Adrenal gland (tissue), 12 donors: ENCODE measurements around the gene WWOX. TPM values are rescaled to one million over a fixed set of nuclear protein-coding genes. Genes with fewer than 3 reads are reported as not detected.

Experiments
- DNase-seq, 7 donors: peaks; one replicate each; pipeline ENCODE4 v3.0.0-alpha.2; 2019 to 2020
- H3K27ac ChIP-seq, 5 donors: fragments of 200-600 bp; sonication (generic) in 4 of 5; 1 replicate in 3 of 5; 2 replicates in 2 of 5; pipeline versions ENCODE4 v1.5.1 to v1.8.0; 2016 to 2020; ENCODE audit warnings: mild to moderate bottlenecking in 1 of 5
- H3K27me3 ChIP-seq: fragments of 200-600 bp; 2 replicates; pipeline ENCODE4 v1.8.0; 2021
- H3K36me3 ChIP-seq, 2 donors: fragments of 200-600 bp; replicated peaks in 1 of 2; 1 replicate in 1 of 2; 2 replicates in 1 of 2; pipeline versions ENCODE4 v1.5.1 to v1.8.0; 2018 to 2022
- H3K4me1 ChIP-seq, 2 donors: fragments of 200-600 bp; replicated peaks in 1 of 2; 1 replicate in 1 of 2; 2 replicates in 1 of 2; pipeline versions ENCODE4 v1.5.1 to v1.8.0; 2018 to 2021
- H3K4me3 ChIP-seq, 4 donors: fragments of 200-600 bp; sonication (generic) in 3 of 4; one replicate each; pipeline ENCODE4 v1.5.1; 2016 to 2018
- H3K9me3 ChIP-seq, 3 donors: fragments of 200-600 bp; sonication (generic) in 1 of 3; replicated peaks in 1 of 3; 1 replicate in 2 of 3; 2 replicates in 1 of 3; pipeline versions ENCODE4 v1.5.1 to v1.8.0; 2016 to 2021
- POLR2A ChIP-seq, 2 donors: fragments of 450-650 bp; IDR thresholded peaks; one replicate each; pipeline ENCODE4 v1.6.1; 2017; ENCODE audit warnings: antibody characterized with exemption in 2 of 2, mild to moderate bottlenecking in 2 of 2, moderate library complexity in 1 of 2
- WGBS, 4 donors: extraction: QIAGEN DNeasy Blood & Tissue Kit in 2 of 4; methylation state at CpG; one replicate each; pipeline versions ENCODE4 v1.1.5 to v1.1.7; 2013 to 2017; 5-methylcytosine and 5-hydroxymethylcytosine counted together
- intact Hi-C, 2 donors: fragments of 100-400 bp; cut with DNase I; formaldehyde crosslinking; loops; one replicate each; pipeline versions ENCODE4 v1.14.1 to v1.15.0; 2022 to 2023
- polyA plus RNA-seq, 3 donors: library from polyadenylated mRNA; stranded (reverse); fragments of 200-250 nt in 2 of 3; fragments of 350-450 nt in 1 of 3; fragmentation: Illumina TruSeq in 1 of 3; extraction: RNeasy Lipid Tissue Mini Kit (QIAGEN cat#74804) in 1 of 3; gene quantifications; one replicate each; pipeline ENCODE4 v1.2.3, GENCODE V29; 2013 to 2014
- total RNA-seq, 9 donors: library from RNA; depleted of rRNA in 4 of 9; stranded (reverse); fragments of >200 nt in 4 of 9; fragments of 120-200 nt in 1 of 9; fragmentation: NEBNext Ultra II Directional in 1 of 9; extraction: Animal tissue kit (Norgen Biotek cat#: 25700) in 1 of 9; gene quantifications; one replicate each; pipeline versions ENCODE4 v1.1.0 to v1.2.4, GENCODE V29; 2013 to 2023
- TF ChIP-seq, protein P1 (sequence below), 6 experiments: fragments of 450-650 bp in 4 of 6; fragments of 200-600 bp in 2 of 6; sonication (generic) in 1 of 6; IDR thresholded peaks; 1 replicate in 5 of 6; 2 replicates in 1 of 6; pipeline versions ENCODE4 v1.5.1 to v1.8.0; 2016 to 2021; ENCODE audit warnings: antibody characterized with exemption in 6 of 6, mild to moderate bottlenecking in 2 of 6, moderate library complexity in 1 of 6
- donor health status: healthy with polysubstance abuse.
- donor health status: Bipolar disorder and iron deficiency.
- donor health status: DM: yes; HTN: yes; CAD: no.
- donor health status: DM: no; HTN: no; CAD: no.
- donor health status: DM: no; HTN: no; CAD: no.
- donor health status: DM: yes; HTN: yes; CAD: no.

Gene WWOX
- total and polyA plus RNA-seq, 12 donors: 11.8 to 74.6 (median 20.5) TPM

DNA sequence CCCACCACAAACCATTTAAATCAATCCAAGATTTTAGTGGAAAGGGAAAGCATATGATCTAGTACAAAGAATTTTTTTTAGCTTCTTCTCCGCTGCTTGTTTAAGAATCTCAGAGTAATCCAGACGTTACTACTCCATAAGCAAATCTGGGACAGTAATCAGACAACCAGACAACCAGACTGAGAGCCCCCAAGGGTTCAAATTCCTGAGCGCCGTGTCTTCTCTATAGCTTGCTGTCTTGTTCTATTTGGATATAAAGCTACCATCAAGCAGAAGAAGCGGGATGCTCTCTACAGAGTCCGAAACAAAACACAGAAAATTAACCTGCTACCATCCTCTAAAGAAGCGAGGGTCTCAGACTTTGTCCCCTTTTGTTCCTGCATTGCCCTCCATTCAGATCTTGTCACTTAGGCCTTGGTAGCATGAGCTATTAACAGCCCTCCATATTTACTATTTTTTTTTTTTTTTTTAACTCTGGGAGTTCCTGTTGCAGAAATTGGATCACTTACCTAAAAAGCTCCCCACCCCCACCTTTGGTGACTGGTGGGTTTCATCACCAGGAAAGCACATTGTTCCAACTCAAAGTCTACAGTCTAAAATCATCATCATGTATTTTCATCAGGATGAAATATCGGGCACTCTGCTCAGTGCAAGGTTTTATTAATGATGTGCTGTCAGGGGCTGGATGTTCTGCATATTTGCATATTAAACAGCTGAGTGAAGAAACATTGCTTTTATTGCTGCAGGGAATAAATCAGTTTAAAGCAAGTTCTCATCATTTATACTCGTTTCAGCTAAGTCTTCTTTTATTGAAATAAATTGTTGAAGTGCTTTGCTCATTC, 576.7 kb downstream of the WWOX start:
- intact Hi-C loops: no loop called here

DNA sequence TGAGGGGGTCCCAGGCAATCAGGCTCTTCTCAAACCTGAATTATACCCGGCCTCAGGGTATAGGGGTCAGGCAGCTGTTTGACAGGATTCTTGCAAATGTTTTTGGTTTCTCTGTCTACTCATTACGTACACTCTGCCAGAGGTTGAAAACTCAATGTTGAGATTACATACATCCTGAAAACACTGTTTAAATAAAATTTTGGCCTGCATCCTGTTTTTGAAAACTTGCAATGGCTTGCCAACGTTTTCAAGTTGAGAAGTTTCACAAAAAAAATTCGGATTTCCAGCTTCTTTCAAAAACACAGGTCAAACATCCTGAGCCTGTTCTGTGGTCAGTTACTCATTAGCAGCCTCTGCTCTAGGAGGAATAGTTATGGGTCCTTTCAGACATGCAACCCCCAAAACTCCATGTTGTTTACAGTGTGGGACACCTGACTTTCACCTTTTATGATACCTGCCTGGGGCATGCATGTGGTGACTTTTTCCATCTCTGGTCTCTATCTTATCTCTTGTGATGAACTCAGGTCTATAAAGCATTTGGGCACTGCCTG, 577.8 kb downstream of the WWOX start:
- Histone ChIP-seq H3K27me3 (no peaks in the 10 kb centered on the region), H3K4me1 (no peaks in the 10 kb centered on the region), H3K4me3 (no peak overlapping the region), H3K27ac (no peak overlapping the region), H3K36me3 (no peaks in the 10 kb centered on the region), H3K9me3 (no peaks in the 10 kb centered on the region)
- intact Hi-C loops: no loop called here
- WGBS, 4 donors: 49 to 59% (median 54%) methylated on average over 4 of the region's 4 CpGs
- DNase-seq: no peak
- TF ChIP-seq, protein P1, sequence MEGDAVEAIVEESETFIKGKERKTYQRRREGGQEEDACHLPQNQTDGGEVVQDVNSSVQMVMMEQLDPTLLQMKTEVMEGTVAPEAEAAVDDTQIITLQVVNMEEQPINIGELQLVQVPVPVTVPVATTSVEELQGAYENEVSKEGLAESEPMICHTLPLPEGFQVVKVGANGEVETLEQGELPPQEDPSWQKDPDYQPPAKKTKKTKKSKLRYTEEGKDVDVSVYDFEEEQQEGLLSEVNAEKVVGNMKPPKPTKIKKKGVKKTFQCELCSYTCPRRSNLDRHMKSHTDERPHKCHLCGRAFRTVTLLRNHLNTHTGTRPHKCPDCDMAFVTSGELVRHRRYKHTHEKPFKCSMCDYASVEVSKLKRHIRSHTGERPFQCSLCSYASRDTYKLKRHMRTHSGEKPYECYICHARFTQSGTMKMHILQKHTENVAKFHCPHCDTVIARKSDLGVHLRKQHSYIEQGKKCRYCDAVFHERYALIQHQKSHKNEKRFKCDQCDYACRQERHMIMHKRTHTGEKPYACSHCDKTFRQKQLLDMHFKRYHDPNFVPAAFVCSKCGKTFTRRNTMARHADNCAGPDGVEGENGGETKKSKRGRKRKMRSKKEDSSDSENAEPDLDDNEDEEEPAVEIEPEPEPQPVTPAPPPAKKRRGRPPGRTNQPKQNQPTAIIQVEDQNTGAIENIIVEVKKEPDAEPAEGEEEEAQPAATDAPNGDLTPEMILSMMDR (IDR thresholded peaks at IDR 0.05): no peak
- no peak for TF ChIP-seq POLR2A (IDR thresholded peaks at IDR 0.05)

More for the DNA sequence above, 576.7 kb downstream of the WWOX start:
- no peak for DNase-seq
- Histone ChIP-seq H3K36me3 (no peaks in the 10 kb centered on the region), H3K4me3 (no peak overlapping the region), H3K9me3 (no peaks in the 10 kb centered on the region), H3K4me1 (no peaks in the 10 kb centered on the region), H3K27me3 (no peaks in the 10 kb centered on the region), H3K27ac (no peak overlapping the region)
- no peak for TF ChIP-seq POLR2A (IDR thresholded peaks at IDR 0.05)
- TF ChIP-seq, protein P1 (IDR thresholded peaks at IDR 0.05): no peak
- 87 to 93% (median 91%) methylated on average over 9 of the region's 9 CpGs for WGBS, 4 donors

- intact Hi-C loops: no loop called here
- Histone ChIP-seq H3K4me3 (no peak overlapping the region), H3K4me1 (peaks cover 0 to 4% of the 10 kb centered on the region in 2 donors), H3K27me3 (no peaks in the 10 kb centered on the region), H3K27ac (no peak overlapping the region), H3K36me3 (no peaks in the 10 kb centered on the region), H3K9me3 (no peaks in the 10 kb centered on the region)
- no peak for DNase-seq
- TF ChIP-seq POLR2A (IDR thresholded peaks at IDR 0.05): no peak
- TF ChIP-seq, protein P1 (IDR thresholded peaks at IDR 0.05): no peak
- WGBS, 4 donors: 84 to 100% (median 91%) methylated on average over 2 of the region's 2 CpGs
Observed at GRCh38 chr16:78679546-78679945, 580.1 kb downstream of the WWOX start.

- H3K27ac ChIP-seq: no peak overlapping the region
- 82 to 94% (median 90%) methylated on average over 7 to 8 of the region's 8 CpGs for WGBS, 4 donors
- H3K36me3 ChIP-seq: no peaks in the 10 kb centered on the region
- no peak for DNase-seq
- no peaks in the 10 kb centered on the region for H3K27me3 ChIP-seq
- TF ChIP-seq POLR2A (IDR thresholded peaks at IDR 0.05): no peak
- TF ChIP-seq, protein P1 (IDR thresholded peaks at IDR 0.05): no peak
- intact Hi-C loops: no loop called here
- peaks cover 0 to 9% of the 10 kb centered on the region in 2 donors for H3K4me1 ChIP-seq
- H3K9me3 ChIP-seq: no peaks in the 10 kb centered on the region
- no peak overlapping the region for H3K4me3 ChIP-seq
Observed at GRCh38 chr16:78681743-78682142, 582.3 kb downstream of the WWOX start.
